ENCODE data around the gene QSOX1.

Gene QSOX1

DNA sequence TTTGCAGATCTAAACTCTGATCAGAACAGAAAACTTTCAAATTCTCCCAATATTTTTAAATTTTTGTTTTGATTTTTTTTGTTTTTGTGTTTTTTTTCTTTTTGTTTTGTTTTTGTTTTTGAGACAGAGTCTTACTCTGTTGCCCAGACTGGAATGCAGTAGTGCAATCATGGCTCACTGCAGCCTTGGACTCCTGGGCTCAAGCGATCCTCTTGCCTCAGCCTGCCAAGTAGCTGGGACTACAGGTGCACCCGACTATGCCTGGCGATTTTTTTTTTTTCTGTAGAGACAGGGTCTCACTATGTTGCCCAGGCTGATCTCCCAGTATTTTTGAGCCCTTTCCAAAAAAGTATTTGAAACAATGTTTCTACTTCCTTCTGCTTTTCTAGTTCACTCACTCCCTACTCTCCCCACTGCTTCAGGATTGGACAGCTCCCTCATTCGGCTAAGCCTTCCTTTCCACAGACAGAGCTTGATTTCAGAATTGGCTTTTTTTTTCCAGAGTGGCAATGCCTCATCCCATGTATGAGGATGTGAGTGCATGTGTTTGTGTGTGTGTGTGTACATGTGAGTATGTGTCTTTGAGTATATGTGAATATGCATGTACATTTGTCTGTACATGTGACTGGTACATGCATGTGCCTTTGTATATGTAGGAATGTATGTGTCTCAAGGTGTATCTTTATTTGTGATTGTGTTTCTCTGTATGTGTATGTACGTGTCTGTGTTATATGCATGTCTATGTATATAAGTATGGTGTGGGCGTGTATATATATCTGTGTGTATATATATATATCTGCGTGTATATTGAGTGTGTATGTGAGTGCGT is 87.3 kb downstream of the QSOX1 start:
- DNase-seq (ENCODE audit: low read depth), result peak; percentile 45
- TF ChIP-seq, protein P1, sequence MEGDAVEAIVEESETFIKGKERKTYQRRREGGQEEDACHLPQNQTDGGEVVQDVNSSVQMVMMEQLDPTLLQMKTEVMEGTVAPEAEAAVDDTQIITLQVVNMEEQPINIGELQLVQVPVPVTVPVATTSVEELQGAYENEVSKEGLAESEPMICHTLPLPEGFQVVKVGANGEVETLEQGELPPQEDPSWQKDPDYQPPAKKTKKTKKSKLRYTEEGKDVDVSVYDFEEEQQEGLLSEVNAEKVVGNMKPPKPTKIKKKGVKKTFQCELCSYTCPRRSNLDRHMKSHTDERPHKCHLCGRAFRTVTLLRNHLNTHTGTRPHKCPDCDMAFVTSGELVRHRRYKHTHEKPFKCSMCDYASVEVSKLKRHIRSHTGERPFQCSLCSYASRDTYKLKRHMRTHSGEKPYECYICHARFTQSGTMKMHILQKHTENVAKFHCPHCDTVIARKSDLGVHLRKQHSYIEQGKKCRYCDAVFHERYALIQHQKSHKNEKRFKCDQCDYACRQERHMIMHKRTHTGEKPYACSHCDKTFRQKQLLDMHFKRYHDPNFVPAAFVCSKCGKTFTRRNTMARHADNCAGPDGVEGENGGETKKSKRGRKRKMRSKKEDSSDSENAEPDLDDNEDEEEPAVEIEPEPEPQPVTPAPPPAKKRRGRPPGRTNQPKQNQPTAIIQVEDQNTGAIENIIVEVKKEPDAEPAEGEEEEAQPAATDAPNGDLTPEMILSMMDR (IDR thresholded peaks at IDR 0.05; ENCODE audit: low read length, missing control alignments), result no peak
- H3K4me3 ChIP-seq (replicated peaks; ENCODE audit: low read depth, low read length), result no peak overlapping the region

DNA sequence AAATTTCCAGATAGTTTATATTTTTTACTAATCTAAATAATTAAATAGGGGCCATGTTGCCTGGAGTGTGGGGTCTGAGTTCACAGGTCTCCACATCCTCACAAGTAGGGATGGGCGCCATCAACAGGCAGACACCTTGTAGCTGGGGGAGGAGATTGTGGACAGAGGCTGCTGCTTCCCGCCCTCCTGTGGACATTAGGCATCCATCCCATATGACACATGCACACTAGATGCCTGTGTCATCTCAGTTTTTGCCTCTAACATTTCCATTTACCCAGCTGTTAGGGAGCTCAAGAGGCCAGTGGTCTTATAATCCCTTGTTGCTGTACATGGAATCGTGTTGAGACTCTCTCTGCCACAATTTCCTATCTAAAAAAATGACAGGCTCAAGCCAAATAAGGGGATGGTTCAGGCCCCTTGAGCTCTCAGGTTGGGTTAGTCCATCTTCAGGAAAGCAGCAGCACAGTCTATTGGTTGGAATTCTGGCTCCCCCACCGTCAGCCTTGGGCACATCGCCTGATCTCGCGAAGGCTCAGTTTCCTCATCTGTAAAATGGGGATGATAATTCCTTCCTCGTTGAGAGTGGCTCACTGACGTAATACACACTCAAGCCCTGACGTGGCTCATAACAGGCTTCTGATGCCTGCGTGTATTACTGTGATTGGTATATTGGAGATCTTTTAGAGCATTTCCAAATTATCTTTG is 89.0 kb downstream of the QSOX1 start:
- no peak overlapping the region for H3K4me3 ChIP-seq (replicated peaks; ENCODE audit: low read depth, low read length)
- DNase-seq (ENCODE audit: low read depth), result no peak
- TF ChIP-seq, protein P1 (IDR thresholded peaks at IDR 0.05; ENCODE audit: low read length, missing control alignments), result no peak

DNA sequence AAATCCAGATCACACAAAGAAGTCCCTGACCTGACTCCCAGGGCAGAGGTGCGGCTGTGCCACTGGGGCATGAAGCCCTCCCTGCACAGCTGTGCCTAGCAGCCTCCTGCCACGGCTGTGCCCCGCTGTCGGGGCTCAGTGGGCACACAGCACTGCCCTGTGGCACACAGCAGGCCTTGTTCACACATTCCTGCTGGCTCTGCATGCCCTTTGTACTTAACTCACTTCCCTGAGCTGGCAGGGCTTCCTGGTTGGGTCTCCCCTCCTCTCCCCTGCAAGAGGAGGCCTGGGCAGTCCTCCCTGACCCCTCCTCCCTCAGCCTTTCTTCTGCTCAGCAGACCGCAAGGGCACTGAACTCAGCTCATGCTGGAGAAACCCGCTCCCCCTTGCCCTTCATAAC is 90.2 kb downstream of the QSOX1 start:
- TF ChIP-seq, protein P1 (IDR thresholded peaks at IDR 0.05; ENCODE audit: low read length, missing control alignments), result no peak
- H3K4me3 ChIP-seq (replicated peaks; ENCODE audit: low read depth, low read length), result no peak overlapping the region
- no peak for DNase-seq (ENCODE audit: low read depth)

GRCh38 chr1:180246579-180246978 is 91.9 kb downstream of the QSOX1 start:
- no peak for DNase-seq (ENCODE audit: low read depth)
- H3K4me3 ChIP-seq (replicated peaks; ENCODE audit: low read depth, low read length), result no peak overlapping the region
- TF ChIP-seq, protein P1 (IDR thresholded peaks at IDR 0.05; ENCODE audit: low read length, missing control alignments), result no peak

GRCh38 chr1:180247061-180247460 is 92.4 kb downstream of the QSOX1 start:
- no peak for DNase-seq (ENCODE audit: low read depth)
- TF ChIP-seq, protein P1 (IDR thresholded peaks at IDR 0.05; ENCODE audit: low read length, missing control alignments), result no peak
- H3K4me3 ChIP-seq (replicated peaks; ENCODE audit: low read depth, low read length), result no peak overlapping the region

GRCh38 chr1:180247580-180247979 is 92.9 kb downstream of the QSOX1 start:
- H3K4me3 ChIP-seq (replicated peaks; ENCODE audit: low read depth, low read length), result no peak overlapping the region
- DNase-seq (ENCODE audit: low read depth), result no peak
- TF ChIP-seq, protein P1 (IDR thresholded peaks at IDR 0.05; ENCODE audit: low read length, missing control alignments), result no peak

Data from fibroblast of pulmonary artery (primary cell).